SU-DHL-6 (cell line): ENCODE data around the gene WNT9A.

Source experiments
- EZH2phosphoT487 ChIP-seq: fragments of 200-600 bp; sonication (generic), shearing (Covaris generic); conservative IDR thresholded peaks from 2 replicates; pipeline ENCODE4 v1.6.1; 2018; ENCODE audit warnings: mild to moderate bottlenecking, antibody characterized with exemption, low read length, moderate library complexity, mixed read lengths
- TF ChIP-seq, protein P1 (sequence below): fragments of 200-600 bp; sonication (generic); IDR thresholded peaks from one replicate; pipeline ENCODE4 v1.5.1; 2017; ENCODE audit warnings: antibody characterized with exemption, mild to moderate bottlenecking, low read length, moderate library complexity; ENCODE audit not compliant: insufficient read depth, poor library complexity, severe bottlenecking

DNA sequence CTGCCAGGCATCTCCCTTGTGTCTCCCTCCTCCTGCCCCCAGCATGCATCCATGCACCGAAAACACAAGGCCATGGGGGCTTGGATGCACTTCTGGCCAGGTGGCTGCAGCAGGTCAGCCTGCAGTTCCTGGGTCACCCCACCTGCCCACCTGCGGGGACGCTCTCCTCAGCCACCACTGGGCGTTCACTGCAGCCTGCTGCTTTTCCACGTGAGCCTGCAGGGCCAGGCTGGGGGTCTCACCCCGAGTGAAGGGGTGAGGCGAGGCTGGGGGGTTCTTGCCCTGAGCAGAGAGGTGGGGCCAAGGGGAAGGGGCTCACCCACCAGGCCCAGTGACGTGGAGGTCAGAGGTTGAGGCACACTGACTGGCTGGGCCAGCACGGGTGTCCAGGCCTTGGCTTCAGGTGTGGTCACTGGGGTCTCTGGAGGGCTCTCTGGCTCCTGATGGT is 64.6 kb downstream of the WNT9A start:
- TF ChIP-seq, protein P1, sequence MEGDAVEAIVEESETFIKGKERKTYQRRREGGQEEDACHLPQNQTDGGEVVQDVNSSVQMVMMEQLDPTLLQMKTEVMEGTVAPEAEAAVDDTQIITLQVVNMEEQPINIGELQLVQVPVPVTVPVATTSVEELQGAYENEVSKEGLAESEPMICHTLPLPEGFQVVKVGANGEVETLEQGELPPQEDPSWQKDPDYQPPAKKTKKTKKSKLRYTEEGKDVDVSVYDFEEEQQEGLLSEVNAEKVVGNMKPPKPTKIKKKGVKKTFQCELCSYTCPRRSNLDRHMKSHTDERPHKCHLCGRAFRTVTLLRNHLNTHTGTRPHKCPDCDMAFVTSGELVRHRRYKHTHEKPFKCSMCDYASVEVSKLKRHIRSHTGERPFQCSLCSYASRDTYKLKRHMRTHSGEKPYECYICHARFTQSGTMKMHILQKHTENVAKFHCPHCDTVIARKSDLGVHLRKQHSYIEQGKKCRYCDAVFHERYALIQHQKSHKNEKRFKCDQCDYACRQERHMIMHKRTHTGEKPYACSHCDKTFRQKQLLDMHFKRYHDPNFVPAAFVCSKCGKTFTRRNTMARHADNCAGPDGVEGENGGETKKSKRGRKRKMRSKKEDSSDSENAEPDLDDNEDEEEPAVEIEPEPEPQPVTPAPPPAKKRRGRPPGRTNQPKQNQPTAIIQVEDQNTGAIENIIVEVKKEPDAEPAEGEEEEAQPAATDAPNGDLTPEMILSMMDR = no peak
- TF ChIP-seq EZH2phosphoT487 = no peak
